A549 (cell line): Measurements from ENCODE around the gene PRDM15.

Experiments used
- CTCF ChIP-seq: fragments of >200 bp; sonication (Bioruptor Twin); formaldehyde crosslinking; IDR thresholded peaks from 3 replicates; pipeline ENCODE4 v1.5.1; 2016
- EHMT2 ChIP-seq: fragments of 200-600 bp; sonication (generic); IDR thresholded peaks from 2 replicates; pipeline ENCODE4 v1.6.1; 2016; ENCODE audit warnings: antibody characterized with exemption, low read depth, mild to moderate bottlenecking, moderate library complexity
- EP300 ChIP-seq, 2 experiments: fragments of >200 bp; sonication (Bioruptor Twin); formaldehyde crosslinking; IDR thresholded peaks; 2 replicates in 1 of 2; 3 replicates in 1 of 2; pipeline ENCODE4 v1.6.1; 2016 to 2017
- ESRRA ChIP-seq: fragments of 150-350 bp; IDR thresholded peaks from 2 replicates; pipeline ENCODE4 v1.6.1; 2014; ENCODE audit warnings: mild to moderate bottlenecking, low read length, borderline replicate concordance
- FOSL2 ChIP-seq, 2 experiments: fragments of 450-650 bp in 1 of 2; fragments of >200 bp in 1 of 2; sonication (Bioruptor Twin) in 1 of 2; formaldehyde crosslinking; IDR thresholded peaks; 2 replicates each; pipeline versions ENCODE4 v1.5.0 to v1.6.1; 2016 to 2020; ENCODE audit warnings: mild to moderate bottlenecking in 1 of 2, moderate library complexity in 1 of 2
- JUN ChIP-seq, 2 experiments: fragments of >200 bp; sonication (Bioruptor Twin); formaldehyde crosslinking; IDR thresholded peaks; 2 replicates in 1 of 2; 3 replicates in 1 of 2; pipeline ENCODE4 v1.6.1; 2016 to 2017
- MAZ ChIP-seq: fragments of 150-350 bp; IDR thresholded peaks from 2 replicates; pipeline ENCODE4 v1.6.1; 2014; ENCODE audit warnings: antibody characterized with exemption, low read depth, low read length, borderline replicate concordance
- POLR2A ChIP-seq: IDR thresholded peaks from 2 replicates; pipeline ENCODE4 v1.6.1; 2012; ENCODE audit warnings: mild to moderate bottlenecking, low read length
- ZC3H11A ChIP-seq: fragments of 450-650 bp; IDR thresholded peaks from 2 replicates; pipeline ENCODE4 v1.6.1; 2014; ENCODE audit warnings: antibody characterized with exemption, mild to moderate bottlenecking
- TF ChIP-seq, protein P1 (sequence below): fragments of 250-450 bp; sonication (Bioruptor Pico); IDR thresholded peaks from 2 replicates; pipeline ENCODE4 v1.5.0; 2020; ENCODE audit warnings: low read depth, mild to moderate bottlenecking, moderate library complexity
- TF ChIP-seq, protein P2 (sequence below): fragments of 450-650 bp; IDR thresholded peaks from 2 replicates; pipeline ENCODE4 v1.6.1; 2014; ENCODE audit warnings: antibody characterized with exemption

GRCh38 chr21:41843584-41843983 is 35.6 kb downstream of the PRDM15 start:
- TF ChIP-seq CTCF = no peak
- no peak for TF ChIP-seq ZC3H11A
- TF ChIP-seq, protein P1, sequence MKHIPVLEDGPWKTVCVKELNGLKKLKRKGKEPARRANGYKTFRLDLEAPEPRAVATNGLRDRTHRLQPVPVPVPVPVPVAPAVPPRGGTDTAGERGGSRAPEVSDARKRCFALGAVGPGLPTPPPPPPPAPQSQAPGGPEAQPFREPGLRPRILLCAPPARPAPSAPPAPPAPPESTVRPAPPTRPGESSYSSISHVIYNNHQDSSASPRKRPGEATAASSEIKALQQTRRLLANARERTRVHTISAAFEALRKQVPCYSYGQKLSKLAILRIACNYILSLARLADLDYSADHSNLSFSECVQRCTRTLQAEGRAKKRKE = no peak
- TF ChIP-seq POLR2A = no peak
- TF ChIP-seq ESRRA = no peak
- TF ChIP-seq, protein P2, sequence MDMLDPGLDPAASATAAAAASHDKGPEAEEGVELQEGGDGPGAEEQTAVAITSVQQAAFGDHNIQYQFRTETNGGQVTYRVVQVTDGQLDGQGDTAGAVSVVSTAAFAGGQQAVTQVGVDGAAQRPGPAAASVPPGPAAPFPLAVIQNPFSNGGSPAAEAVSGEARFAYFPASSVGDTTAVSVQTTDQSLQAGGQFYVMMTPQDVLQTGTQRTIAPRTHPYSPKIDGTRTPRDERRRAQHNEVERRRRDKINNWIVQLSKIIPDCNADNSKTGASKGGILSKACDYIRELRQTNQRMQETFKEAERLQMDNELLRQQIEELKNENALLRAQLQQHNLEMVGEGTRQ = no peak
- no peak for TF ChIP-seq EP300 (IDR thresholded peaks at IDR 0.05)
- no peak for TF ChIP-seq EHMT2
- TF ChIP-seq MAZ = no peak
- TF ChIP-seq JUN (IDR thresholded peaks at IDR 0.05) = no peak
- no peak for TF ChIP-seq FOSL2 (IDR thresholded peaks at IDR 0.05)
- TF ChIP-seq FOSL2 (CRISPR knock-in tag; IDR thresholded peaks at IDR 0.05) = no peak
